NCI-H187 treated with DMSO at 0.1 percent for 48 hours (cell line): ENCODE measurements around the gene MDP1.
A peak's percentile ranks its signal among the peaks of the same experiment; 100 is the strongest.

ENCODE experiments used
- DNase-seq: peaks from one replicate; lab custom pipeline; 2025; lab: John Stamatoyannopoulos, UW

The MDP1 gene

GRCh38 chr14:24197056-24197450 lies 18.8 kb downstream of the MDP1 start:
- no peak for DNase-seq

- no peak for DNase-seq
Observed at GRCh38 chr14:24196071-24197055, 19.5 kb downstream of the MDP1 start.

DNA sequence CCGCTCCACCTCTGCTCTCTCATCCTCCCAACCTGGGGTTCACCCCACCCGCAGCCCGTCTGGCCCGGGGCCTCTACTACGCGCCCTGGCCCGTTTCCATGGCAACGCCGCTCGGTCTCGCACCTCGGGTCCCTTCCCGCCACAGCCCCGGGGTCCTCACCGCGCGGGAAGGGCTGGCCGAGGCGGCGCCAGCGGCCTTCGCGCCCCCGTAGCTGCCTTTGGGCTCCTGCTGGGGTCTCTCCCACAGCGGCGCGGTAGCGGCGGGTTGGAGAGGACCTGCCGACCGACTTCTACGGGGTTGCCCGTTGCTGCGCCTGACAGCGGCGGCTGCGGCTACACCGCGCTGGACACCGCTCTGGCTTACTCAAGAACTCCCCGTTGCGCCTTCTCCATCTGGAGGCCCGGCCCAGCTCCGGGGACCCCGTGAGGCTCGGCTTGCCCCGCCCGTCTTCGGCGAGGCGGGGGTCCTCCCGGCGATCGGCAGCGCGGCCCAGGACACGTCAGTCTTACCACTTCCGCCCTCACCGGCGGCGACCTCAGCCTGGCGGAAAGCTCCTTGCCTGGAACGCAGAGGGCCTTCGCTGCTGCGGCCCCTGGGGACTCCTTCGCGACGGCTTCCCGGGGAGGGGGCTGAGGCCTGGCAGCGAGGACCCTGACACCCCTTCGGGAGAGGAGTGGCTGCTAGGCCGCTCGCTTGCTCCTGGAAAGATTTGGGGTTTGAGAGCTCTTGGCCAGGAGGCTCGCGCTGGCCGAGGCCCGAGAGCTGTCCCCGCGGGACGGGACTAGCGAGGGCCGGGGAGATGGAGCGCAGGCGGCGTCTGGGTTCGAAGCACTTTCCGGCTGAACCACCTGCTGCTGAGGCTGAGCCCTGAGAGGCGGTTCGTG lies 20.4 kb downstream of the MDP1 start, which contains the start of gene TM9SF1:
TM9SF1 (minus strand) TSS at position 256 of the 885 bp plus-strand sequence. CDS start 422 bp downstream, outside the sequence.
- DNase-seq = no peak

DNA sequence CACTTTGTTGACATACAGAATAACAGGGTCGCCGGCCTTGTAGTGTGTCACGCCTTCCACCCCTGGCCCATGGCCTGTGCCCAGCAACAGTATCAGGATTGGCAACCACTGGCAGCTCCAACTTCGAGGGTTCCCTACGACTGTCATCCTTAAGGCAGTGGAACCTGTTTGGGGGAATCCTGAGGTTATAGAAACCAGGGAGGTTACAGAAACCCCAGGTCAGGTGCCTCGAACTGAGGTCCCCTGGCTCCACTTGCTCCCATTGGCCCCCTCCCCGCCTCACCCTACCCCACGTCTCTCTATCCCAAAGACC lies 21.0 kb downstream of the MDP1 start:
- DNase-seq = no peak

- DNase-seq = no peak
Observed at GRCh38 chr14:24194186-24194872, 21.5 kb downstream of the MDP1 start.

- DNase-seq = no peak
Observed at GRCh38 chr14:24192933-24193332, 22.9 kb downstream of the MDP1 start.

DNA sequence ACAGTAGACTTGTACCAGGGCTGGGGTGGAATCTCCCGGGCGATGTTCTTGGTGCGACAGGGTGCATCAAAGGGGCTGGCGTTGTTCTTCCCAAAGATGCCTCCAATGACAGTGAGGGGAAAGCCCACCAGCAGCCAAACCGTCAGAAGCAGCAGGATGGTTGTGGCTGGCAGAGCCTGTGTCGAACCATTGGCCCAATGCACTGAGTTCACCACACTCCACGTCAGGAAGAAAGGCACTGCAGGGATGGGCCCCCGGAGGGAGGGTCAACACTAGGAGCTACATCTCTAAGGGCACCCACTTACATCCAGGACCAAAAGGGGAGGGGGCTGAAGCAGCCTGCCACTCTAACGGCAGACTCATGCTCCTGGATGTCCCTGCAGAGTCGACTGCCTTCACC lies 25.4 kb downstream of the MDP1 start:
- DNase-seq = no peak

GRCh38 chr14:24189460-24189859 lies 26.4 kb downstream of the MDP1 start:
- no peak for DNase-seq

GRCh38 chr14:24189059-24189375 lies 26.8 kb downstream of the MDP1 start:
- no peak for DNase-seq

DNA sequence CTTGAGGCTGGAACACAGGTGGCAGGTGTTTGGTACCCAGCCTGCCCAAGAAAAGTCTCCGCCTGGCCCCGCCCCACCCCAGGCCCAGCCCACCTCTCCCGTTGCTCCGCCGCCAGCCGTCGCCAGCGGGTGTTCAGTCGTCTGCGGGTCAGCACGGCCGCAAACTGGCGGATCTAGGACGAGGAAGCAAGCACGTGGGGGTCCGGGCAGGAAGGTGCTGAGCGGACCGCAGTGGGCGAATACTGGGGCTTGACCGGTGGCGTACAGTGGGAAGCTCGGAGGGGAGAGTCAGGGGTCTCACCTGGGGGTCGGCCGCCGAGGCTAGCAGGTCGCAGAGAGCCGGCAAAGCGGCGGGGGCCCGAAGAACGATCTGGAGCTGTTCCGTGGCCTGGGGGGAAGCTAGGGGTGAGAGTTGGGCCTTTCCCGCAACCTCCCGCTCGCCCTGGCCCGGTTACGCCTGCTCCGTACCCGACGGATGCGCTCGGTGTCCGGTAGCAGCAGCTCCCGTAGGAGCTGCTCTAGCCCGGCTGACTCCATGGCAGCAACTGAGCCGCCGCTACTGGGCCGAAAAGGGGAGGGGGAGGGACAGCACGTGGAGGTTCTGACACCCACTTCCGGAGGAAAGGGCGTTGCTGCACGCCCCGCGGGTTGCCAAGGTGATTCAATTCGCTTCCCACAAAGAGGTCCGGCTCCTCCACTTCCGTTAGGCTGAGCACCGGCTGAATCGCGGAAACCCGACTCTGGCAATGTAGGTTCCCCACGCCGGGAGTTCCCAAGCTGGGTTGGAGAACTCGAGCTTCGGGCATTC lies 27.4 kb downstream of the MDP1 start, which contains the start of gene IPO4:
IPO4 (minus strand) TSS at position 566 of the 808 bp plus-strand sequence; CDS start at position 537, 29 bp downstream.
- DNase-seq = peak; percentile 91

DNA sequence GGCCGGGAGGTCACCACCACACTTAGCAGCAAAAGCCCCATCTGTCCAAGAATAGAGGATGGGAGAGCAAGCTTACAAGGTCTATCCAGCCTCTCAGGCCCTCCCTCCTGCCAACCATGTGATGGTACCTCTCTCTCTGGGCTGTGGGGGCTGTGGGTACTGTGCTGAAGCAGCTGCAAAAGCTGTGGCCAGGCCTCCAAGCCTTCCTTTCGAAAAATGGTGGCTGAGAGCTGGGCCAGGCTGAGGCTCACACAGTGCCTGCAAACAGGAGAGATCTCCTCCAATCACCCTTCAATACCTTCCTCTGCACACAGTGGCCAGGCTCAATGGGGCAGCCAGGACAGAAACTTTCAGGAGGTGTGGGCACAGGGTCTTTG lies 28.3 kb downstream of the MDP1 start:
- no peak for DNase-seq

DNA sequence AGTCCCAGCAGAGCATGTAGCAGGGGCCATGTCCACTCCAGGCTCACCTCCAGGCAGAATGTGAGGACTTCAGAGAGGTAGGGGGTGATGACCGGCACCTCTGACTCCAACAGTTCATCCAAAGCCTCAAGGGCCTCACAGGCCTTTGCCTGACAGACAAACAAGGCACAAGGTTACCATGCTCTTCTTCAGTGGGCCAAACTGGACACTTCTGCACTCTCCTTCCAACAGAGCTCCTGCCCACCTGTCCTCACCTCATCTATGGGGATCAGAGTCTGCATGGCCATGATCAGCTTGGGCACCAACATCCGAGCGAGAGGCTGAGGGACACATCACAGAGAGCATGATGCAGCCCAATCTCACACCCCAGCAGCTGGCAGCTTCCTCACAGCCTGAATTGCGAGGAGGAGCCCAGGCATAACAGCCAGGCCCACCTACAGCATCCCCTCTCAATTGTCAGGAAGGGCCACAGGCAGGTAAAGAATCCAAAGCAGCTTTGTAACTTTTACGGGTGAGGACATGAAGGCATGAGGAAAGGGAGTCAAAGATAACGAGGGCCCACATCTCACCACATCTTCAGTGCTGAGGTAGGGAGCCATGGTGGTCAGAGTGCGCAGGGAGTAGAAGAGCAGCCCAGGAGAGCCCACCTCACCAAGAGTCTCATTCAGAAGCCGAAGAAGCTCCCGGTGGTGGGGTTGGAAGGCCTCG lies 28.9 kb downstream of the MDP1 start:
- DNase-seq = no peak

- no peak for DNase-seq
Observed at GRCh38 chr14:24185741-24186140, 30.1 kb downstream of the MDP1 start.

GRCh38 chr14:24185026-24185425 lies 30.8 kb downstream of the MDP1 start:
- no peak for DNase-seq

DNA sequence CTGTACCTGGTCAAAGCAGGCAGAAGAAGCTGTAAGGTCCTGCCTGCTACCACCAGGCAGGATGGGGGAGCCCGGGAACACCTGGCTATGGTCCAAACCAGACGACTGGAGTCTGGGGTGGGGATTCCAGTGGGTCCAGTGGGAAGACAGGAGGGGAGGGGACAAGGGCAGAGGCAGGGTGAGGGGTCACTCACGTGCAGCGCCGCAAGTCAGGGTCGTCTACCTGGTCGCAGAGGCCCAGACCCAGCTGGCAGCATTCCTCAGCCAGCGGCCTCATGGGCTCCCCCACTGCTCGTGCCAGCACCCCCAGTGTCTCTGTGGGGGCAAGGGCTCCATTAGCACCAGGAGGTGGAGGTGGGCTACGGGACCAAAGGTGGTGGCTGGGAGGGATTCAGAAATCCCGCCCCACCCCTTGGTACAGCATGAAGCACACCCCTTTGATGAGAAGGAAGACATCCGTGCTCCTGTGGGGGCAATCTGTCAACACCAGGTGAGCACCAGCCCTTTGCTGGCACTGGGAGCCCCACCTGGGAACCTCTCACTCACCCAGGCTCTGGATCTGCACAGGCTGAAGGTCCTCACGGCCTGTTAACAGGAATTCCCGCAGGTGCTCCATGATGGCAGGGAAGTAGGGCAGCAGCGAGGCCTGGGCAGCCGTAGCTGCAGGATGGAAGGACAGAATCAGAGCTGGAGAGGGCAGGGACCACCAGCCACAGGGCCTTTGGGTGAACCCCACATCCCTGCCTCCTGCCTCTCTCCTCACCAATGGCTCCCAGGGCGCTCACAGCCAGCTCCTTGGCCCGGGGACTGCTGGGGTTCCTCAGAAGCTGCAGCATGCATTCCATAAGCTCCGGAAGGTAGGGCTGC lies 31.5 kb downstream of the MDP1 start:
- no peak for DNase-seq

- no peak for DNase-seq
Observed at GRCh38 chr14:24183014-24183481, 32.8 kb downstream of the MDP1 start.

DNA sequence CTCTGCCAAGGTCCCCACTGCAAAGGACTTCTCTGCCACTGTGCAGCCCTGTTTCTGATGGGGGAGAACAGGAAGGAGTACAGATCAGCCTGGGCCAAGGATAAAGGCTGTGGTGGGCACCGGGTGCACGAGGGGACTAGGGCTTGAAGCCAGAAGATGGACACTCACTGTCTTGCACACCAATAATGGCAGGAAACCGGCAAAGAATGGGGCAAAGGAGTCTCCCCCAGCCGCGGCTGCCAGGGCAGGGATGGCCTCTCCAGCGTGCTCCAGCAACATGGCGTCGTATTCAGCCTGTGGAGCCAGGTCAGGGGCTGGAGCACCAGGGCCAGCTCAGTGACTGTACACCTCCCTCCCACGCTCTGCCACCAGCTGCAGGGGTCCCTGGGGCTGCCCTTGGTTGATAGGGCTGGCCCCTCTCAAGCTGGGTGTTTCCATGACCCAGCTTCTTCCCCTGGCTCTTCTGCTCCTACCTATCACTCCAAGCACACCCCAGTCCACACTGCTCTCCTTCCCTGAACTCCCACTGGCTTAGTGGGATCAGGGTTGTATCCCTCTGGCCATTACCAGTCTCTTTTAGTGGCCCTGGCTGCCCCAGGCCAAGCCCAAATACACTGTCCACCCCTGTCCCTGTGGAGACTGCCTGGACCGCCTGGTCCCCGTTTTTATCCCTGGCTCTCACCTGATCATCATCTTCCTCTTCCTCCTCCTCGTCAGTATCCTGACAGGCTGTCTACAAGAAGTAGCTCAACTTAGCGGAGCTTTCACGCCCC lies 33.6 kb downstream of the MDP1 start:
- no peak for DNase-seq

GRCh38 chr14:24181371-24182077 lies 34.3 kb downstream of the MDP1 start:
- DNase-seq = no peak
